ENCODE measurements around the gene PDE11A. TPM values are rescaled to one million over a fixed set of nuclear protein-coding genes. Genes with fewer than 3 reads are reported as not detected.

The PDE11A gene
- total and polyA plus RNA-seq, 2 experiments from 2014 or later = 0.08 to 0.73 TPM

DNA sequence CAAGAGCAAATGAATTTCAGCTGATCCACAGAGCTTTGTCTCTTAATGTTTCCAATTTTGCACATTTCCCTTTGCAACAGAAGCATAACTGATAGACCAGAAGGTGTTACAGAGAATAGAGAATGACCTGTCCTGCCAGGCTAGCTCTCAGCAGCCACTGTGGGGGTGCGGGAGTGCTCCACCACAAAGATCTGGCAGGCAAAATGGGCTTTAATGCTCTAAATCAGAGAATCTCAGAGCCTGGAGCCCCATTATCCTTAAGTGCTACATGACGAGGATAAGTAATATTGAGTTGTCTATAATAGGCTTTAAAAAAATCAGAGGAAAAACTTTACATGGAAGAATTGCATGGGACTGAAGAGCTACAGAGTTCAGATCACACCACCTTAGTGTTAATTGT, 245.7 kb downstream of the PDE11A start:
- no peak overlapping the region for H2AFZ ChIP-seq
- H3K4me3 Mint-ChIP-seq = no peak overlapping the region
- no peaks in the 10 kb centered on the region for H3K9me3 Mint-ChIP-seq
- no peaks in the 10 kb centered on the region for H3K4me1 ChIP-seq (ENCODE audit: insufficient read depth)
- H3K27ac Mint-ChIP-seq = no peak overlapping the region
- no peaks in the 10 kb centered on the region for H3K27me3 Mint-ChIP-seq (ENCODE audit: insufficient read depth, low read depth, poor library complexity)
- ATAC-seq (no peak), DNase-seq (ENCODE audit: low spot score) (no peak)
- H3K4me2 ChIP-seq = no peak overlapping the region
- 0 out of 2 replicates have a peak, but pooled peaks cover 3% of the 10 kb centered on the region for H4K20me1 ChIP-seq (replicated peaks; ENCODE audit: insufficient read depth)
- H3K36me3 ChIP-seq (ENCODE audit: insufficient read depth) = no peaks in the 10 kb centered on the region
- no peaks in the 10 kb centered on the region for H3F3A ChIP-seq (replicated peaks; ENCODE audit: low read depth)
- no peaks in the 10 kb centered on the region for H3K36me3 Mint-ChIP-seq (ENCODE audit: low read depth)
- H3K27me3 ChIP-seq (ENCODE audit: insufficient read depth) = no peaks in the 10 kb centered on the region
- no peak for TF ChIP-seq ZNF114 (CRISPR knock-in tag; IDR thresholded peaks at IDR 0.05)
- TF ChIP-seq, protein P1, sequence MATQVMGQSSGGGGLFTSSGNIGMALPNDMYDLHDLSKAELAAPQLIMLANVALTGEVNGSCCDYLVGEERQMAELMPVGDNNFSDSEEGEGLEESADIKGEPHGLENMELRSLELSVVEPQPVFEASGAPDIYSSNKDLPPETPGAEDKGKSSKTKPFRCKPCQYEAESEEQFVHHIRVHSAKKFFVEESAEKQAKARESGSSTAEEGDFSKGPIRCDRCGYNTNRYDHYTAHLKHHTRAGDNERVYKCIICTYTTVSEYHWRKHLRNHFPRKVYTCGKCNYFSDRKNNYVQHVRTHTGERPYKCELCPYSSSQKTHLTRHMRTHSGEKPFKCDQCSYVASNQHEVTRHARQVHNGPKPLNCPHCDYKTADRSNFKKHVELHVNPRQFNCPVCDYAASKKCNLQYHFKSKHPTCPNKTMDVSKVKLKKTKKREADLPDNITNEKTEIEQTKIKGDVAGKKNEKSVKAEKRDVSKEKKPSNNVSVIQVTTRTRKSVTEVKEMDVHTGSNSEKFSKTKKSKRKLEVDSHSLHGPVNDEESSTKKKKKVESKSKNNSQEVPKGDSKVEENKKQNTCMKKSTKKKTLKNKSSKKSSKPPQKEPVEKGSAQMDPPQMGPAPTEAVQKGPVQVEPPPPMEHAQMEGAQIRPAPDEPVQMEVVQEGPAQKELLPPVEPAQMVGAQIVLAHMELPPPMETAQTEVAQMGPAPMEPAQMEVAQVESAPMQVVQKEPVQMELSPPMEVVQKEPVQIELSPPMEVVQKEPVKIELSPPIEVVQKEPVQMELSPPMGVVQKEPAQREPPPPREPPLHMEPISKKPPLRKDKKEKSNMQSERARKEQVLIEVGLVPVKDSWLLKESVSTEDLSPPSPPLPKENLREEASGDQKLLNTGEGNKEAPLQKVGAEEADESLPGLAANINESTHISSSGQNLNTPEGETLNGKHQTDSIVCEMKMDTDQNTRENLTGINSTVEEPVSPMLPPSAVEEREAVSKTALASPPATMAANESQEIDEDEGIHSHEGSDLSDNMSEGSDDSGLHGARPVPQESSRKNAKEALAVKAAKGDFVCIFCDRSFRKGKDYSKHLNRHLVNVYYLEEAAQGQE (IDR thresholded peaks at IDR 0.05; ENCODE audit: unreplicated experiment) = no peak
- TF ChIP-seq, protein P2, sequence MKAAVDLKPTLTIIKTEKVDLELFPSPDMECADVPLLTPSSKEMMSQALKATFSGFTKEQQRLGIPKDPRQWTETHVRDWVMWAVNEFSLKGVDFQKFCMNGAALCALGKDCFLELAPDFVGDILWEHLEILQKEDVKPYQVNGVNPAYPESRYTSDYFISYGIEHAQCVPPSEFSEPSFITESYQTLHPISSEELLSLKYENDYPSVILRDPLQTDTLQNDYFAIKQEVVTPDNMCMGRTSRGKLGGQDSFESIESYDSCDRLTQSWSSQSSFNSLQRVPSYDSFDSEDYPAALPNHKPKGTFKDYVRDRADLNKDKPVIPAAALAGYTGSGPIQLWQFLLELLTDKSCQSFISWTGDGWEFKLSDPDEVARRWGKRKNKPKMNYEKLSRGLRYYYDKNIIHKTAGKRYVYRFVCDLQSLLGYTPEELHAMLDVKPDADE (IDR thresholded peaks at IDR 0.05) = no peak
- TF ChIP-seq EZH2 (IDR thresholded peaks at IDR 0.05; ENCODE audit: low read depth, unreplicated experiment) = no peak
- no peak for TF ChIP-seq STAT1 (IDR thresholded peaks at IDR 0.05; ENCODE audit: unreplicated experiment)
- no peak for TF ChIP-seq EZH2phosphoT487 (IDR thresholded peaks at IDR 0.05; ENCODE audit: unreplicated experiment)
- TF ChIP-seq ZNF331 (CRISPR knock-in tag; IDR thresholded peaks at IDR 0.05; ENCODE audit: low read depth) = no peak
- no peak for TF ChIP-seq POLR2AphosphoS5 (IDR thresholded peaks at IDR 0.05; ENCODE audit: low read depth)
- TF ChIP-seq, protein P3, sequence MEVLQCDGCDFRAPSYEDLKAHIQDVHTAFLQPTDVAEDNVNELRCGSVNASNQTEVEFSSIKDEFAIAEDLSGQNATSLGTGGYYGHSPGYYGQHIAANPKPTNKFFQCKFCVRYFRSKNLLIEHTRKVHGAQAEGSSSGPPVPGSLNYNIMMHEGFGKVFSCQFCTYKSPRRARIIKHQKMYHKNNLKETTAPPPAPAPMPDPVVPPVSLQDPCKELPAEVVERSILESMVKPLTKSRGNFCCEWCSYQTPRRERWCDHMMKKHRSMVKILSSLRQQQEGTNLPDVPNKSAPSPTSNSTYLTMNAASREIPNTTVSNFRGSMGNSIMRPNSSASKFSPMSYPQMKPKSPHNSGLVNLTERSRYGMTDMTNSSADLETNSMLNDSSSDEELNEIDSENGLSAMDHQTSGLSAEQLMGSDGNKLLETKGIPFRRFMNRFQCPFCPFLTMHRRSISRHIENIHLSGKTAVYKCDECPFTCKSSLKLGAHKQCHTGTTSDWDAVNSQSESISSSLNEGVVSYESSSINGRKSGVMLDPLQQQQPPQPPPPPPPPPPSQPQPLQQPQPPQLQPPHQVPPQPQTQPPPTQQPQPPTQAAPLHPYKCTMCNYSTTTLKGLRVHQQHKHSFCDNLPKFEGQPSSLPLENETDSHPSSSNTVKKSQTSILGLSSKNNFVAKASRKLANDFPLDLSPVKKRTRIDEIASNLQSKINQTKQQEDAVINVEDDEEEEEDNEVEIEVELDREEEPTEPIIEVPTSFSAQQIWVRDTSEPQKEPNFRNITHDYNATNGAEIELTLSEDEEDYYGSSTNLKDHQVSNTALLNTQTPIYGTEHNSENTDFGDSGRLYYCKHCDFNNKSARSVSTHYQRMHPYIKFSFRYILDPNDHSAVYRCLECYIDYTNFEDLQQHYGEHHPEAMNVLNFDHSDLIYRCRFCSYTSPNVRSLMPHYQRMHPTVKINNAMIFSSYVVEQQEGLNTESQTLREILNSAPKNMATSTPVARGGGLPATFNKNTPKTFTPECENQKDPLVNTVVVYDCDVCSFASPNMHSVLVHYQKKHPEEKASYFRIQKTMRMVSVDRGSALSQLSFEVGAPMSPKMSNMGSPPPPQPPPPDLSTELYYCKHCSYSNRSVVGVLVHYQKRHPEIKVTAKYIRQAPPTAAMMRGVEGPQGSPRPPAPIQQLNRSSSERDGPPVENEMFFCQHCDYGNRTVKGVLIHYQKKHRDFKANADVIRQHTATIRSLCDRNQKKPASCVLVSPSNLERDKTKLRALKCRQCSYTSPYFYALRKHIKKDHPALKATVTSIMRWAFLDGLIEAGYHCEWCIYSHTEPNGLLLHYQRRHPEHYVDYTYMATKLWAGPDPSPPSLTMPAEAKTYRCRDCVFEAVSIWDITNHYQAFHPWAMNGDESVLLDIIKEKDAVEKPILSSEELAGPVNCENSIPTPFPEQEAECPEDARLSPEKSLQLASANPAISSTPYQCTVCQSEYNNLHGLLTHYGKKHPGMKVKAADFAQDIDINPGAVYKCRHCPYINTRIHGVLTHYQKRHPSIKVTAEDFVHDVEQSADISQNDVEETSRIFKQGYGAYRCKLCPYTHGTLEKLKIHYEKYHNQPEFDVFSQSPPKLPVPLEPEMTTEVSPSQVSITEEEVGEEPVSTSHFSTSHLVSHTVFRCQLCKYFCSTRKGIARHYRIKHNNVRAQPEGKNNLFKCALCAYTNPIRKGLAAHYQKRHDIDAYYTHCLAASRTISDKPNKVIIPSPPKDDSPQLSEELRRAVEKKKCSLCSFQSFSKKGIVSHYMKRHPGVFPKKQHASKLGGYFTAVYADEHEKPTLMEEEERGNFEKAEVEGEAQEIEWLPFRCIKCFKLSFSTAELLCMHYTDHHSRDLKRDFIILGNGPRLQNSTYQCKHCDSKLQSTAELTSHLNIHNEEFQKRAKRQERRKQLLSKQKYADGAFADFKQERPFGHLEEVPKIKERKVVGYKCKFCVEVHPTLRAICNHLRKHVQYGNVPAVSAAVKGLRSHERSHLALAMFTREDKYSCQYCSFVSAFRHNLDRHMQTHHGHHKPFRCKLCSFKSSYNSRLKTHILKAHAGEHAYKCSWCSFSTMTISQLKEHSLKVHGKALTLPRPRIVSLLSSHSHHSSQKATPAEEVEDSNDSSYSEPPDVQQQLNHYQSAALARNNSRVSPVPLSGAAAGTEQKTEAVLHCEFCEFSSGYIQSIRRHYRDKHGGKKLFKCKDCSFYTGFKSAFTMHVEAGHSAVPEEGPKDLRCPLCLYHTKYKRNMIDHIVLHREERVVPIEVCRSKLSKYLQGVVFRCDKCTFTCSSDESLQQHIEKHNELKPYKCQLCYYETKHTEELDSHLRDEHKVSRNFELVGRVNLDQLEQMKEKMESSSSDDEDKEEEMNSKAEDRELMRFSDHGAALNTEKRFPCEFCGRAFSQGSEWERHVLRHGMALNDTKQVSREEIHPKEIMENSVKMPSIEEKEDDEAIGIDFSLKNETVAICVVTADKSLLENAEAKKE (CRISPR knock-in tag; IDR thresholded peaks at IDR 0.05) = no peak
- TF ChIP-seq, protein P4, sequence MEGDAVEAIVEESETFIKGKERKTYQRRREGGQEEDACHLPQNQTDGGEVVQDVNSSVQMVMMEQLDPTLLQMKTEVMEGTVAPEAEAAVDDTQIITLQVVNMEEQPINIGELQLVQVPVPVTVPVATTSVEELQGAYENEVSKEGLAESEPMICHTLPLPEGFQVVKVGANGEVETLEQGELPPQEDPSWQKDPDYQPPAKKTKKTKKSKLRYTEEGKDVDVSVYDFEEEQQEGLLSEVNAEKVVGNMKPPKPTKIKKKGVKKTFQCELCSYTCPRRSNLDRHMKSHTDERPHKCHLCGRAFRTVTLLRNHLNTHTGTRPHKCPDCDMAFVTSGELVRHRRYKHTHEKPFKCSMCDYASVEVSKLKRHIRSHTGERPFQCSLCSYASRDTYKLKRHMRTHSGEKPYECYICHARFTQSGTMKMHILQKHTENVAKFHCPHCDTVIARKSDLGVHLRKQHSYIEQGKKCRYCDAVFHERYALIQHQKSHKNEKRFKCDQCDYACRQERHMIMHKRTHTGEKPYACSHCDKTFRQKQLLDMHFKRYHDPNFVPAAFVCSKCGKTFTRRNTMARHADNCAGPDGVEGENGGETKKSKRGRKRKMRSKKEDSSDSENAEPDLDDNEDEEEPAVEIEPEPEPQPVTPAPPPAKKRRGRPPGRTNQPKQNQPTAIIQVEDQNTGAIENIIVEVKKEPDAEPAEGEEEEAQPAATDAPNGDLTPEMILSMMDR (conservative IDR thresholded peaks at IDR 0.05; ENCODE audit: low read depth in 2 of 2) = no peak
- no peak for TF ChIP-seq JUNB (IDR thresholded peaks at IDR 0.05; ENCODE audit: unreplicated experiment)
- TF ChIP-seq CREB1 (CRISPR knock-in tag; IDR thresholded peaks at IDR 0.05; ENCODE audit: low read depth) = no peak
- TF ChIP-seq NANOG (IDR thresholded peaks at IDR 0.05; ENCODE audit: borderline replicate concordance) = no peak
- no peaks in the 10 kb centered on the region for H3K9me2 ChIP-seq (ENCODE audit: insufficient read depth)
- H3K79me2 ChIP-seq (replicated peaks; ENCODE audit: insufficient read depth) = no peaks in the 10 kb centered on the region
- H3K27ac ChIP-seq (ENCODE audit: low read depth) = no peak overlapping the region
- no peak overlapping the region for H3K4me3 ChIP-seq
- no peaks in the 10 kb centered on the region for H3K4me1 Mint-ChIP-seq
